H1 (cell line): ENCODE data around the gene CDC45. TPM values are rescaled to one million over a fixed set of nuclear protein-coding genes. Genes with fewer than 3 reads are reported as not detected.

ENCODE experiments used
- CTCF ChIA-PET: fragments of 300-600 bp; sonication (Branson Sonifier 250); formaldehyde crosslinking; loops from one replicate; lab custom pipeline; 2021; ENCODE audit not compliant: partially characterized antibody; lab: Charles Lee
- POLR2A ChIA-PET: fragments of 300-600 bp; sonication (Branson Sonifier 250); formaldehyde crosslinking; loops from one replicate; lab custom pipeline; 2021; ENCODE audit warnings: inconsistent platforms; ENCODE audit not compliant: partially characterized antibody; lab: Charles Lee
- DNase-seq, 2 experiments: peaks; one replicate each; pipeline versions ENCODE4 v3.0.0 to v3.0.0-alpha.2; 2010 to 2022; ENCODE audit warnings: low spot score in 2 of 2, low read depth in 1 of 2, mixed read lengths in 1 of 2
- FAIRE-seq: peaks from 2 replicates; lab custom pipeline; 2011; peaks lifted over from hg19 to GRCh38; lab: Jason Lieb, UNC
- H2AFZ ChIP-seq: 2 replicates; pipeline ENCODE4 v1.8.1; 2012; ENCODE audit warnings: low read length, inconsistent platforms
- H2AK5ac ChIP-seq: 2 replicates; pipeline ENCODE4 v1.6.1; 2013; ENCODE audit warnings: low read depth, low read length
- H2BK120ac ChIP-seq: replicated peaks from 2 replicates; pipeline ENCODE3; 2013; ENCODE audit warnings: low read depth, low read length, inconsistent platforms
- H2BK12ac ChIP-seq: 2 replicates; pipeline ENCODE4 v1.6.1; 2013; ENCODE audit warnings: low read depth, low read length
- H2BK15ac ChIP-seq: 2 replicates; pipeline ENCODE4 v1.6.1; 2013; ENCODE audit warnings: low read length
- H2BK20ac ChIP-seq: 2 replicates; pipeline ENCODE4 v1.6.1; 2013; ENCODE audit warnings: low read length
- H2BK5ac ChIP-seq: 2 replicates; pipeline ENCODE4 v1.6.1; 2013; ENCODE audit warnings: low read depth, low read length
- H3K14ac ChIP-seq: 2 replicates; pipeline ENCODE4 v1.6.1; 2013; ENCODE audit warnings: inconsistent platforms; ENCODE audit not compliant: insufficient read length
- H3K18ac ChIP-seq: 2 replicates; pipeline ENCODE4 v1.6.1; 2013; ENCODE audit warnings: low read length; ENCODE audit errors: extremely low read depth
- H3K23ac ChIP-seq: 2 replicates; pipeline ENCODE4 v1.6.1; 2013; ENCODE audit warnings: inconsistent platforms; ENCODE audit not compliant: insufficient read length
- H3K23me2 ChIP-seq: 2 replicates; pipeline ENCODE4 v1.6.1; 2013; ENCODE audit warnings: low read depth, low read length
- H3K27ac ChIP-seq: 2 replicates; pipeline ENCODE4 v1.6.1; 2011; ENCODE audit warnings: low read depth, low read length, inconsistent platforms
- H3K27me3 ChIP-seq, 4 experiments: replicated peaks in 1 of 4; 1 replicate in 1 of 4; 2 replicates in 3 of 4; pipeline versions ENCODE4 v1.6.1 to v1.8.1; 2011 to 2013; ENCODE audit warnings: low read length in 3 of 4, mild to moderate bottlenecking in 3 of 4, inconsistent platforms in 2 of 4, mixed read lengths in 2 of 4, moderate library complexity in 1 of 4; ENCODE audit not compliant: control insufficient read depth in 3 of 4, insufficient read depth in 3 of 4; ENCODE audit errors: extremely low read depth in 1 of 4
- H3K36me3 ChIP-seq, 4 experiments: 2 replicates each; pipeline versions ENCODE4 v1.6.1 to v1.8.1; 2011 to 2013; ENCODE audit warnings: mild to moderate bottlenecking in 4 of 4, low read length in 3 of 4, moderate library complexity in 2 of 4, control low read depth in 1 of 4, inconsistent platforms in 1 of 4; ENCODE audit not compliant: insufficient read depth in 4 of 4, control insufficient read depth in 2 of 4
- H3K4ac ChIP-seq: replicated peaks from 2 replicates; pipeline ENCODE3; 2013; ENCODE audit warnings: low read length, low read depth, mixed read lengths, inconsistent platforms; ENCODE audit not compliant: insufficient read length
- H3K4me1 ChIP-seq, 4 experiments: replicated peaks in 1 of 4; 1 replicate in 1 of 4; 2 replicates in 3 of 4; pipeline versions ENCODE4 v1.6.1 to v1.8.1; 2011 to 2013; ENCODE audit warnings: low read length in 3 of 4, inconsistent platforms in 2 of 4, mixed read lengths in 1 of 4; ENCODE audit not compliant: insufficient read depth in 4 of 4, control insufficient read depth in 3 of 4
- H3K4me2 ChIP-seq, 2 experiments: 2 replicates each; pipeline versions ENCODE4 v1.6.1 to v1.8.1; 2011 to 2013; ENCODE audit warnings: low read depth in 2 of 2, low read length in 2 of 2, control low read depth in 1 of 2, inconsistent platforms in 1 of 2, mild to moderate bottlenecking in 1 of 2; ENCODE audit not compliant: insufficient read depth in 1 of 2
- H3K4me3 ChIP-seq, 4 experiments: fragments of 200-600, 300-600 bp in 1 of 4; sonication (generic), shearing (Covaris generic), sonication (Bioruptor Twin) in 1 of 4; 2 replicates each; pipeline versions ENCODE4 v1.5.1 to v1.8.1; 2011 to 2016; ENCODE audit warnings: low read length in 4 of 4, low read depth in 3 of 4, control low read depth in 2 of 4, inconsistent platforms in 2 of 4, mild to moderate bottlenecking in 2 of 4, mixed read lengths in 1 of 4, moderate library complexity in 1 of 4; ENCODE audit not compliant: insufficient read depth in 2 of 4; ENCODE audit errors: extremely low read depth in 1 of 4
- H3K56ac ChIP-seq: replicated peaks from 2 replicates; pipeline ENCODE3; 2013; ENCODE audit warnings: low read depth, mild to moderate bottlenecking, mixed read lengths, low read length, inconsistent platforms; ENCODE audit not compliant: insufficient read length
- H3K79me1 ChIP-seq: 2 replicates; pipeline ENCODE4 v1.6.1; 2013; ENCODE audit warnings: low read depth, low read length, control low read depth
- H3K79me2 ChIP-seq, 2 experiments: 2 replicates each; pipeline versions ENCODE4 v1.6.1 to v1.8.1; 2012 to 2013; ENCODE audit warnings: low read length in 2 of 2, mild to moderate bottlenecking in 2 of 2, inconsistent platforms in 1 of 2; ENCODE audit not compliant: insufficient read depth in 2 of 2, control insufficient read depth in 1 of 2
- H3K9ac ChIP-seq, 4 experiments: replicated peaks in 1 of 4; 1 replicate in 1 of 4; 2 replicates in 3 of 4; pipeline versions ENCODE4 v1.6.1 to v1.8.1; 2011 to 2013; ENCODE audit warnings: low read depth in 3 of 4, low read length in 3 of 4, control low read depth in 2 of 4, mild to moderate bottlenecking in 2 of 4, moderate library complexity in 2 of 4, inconsistent platforms in 1 of 4; ENCODE audit errors: extremely low read depth in 1 of 4
- H3K9me3 ChIP-seq, 2 experiments: 2 replicates each; pipeline versions ENCODE4 v1.6.1 to v1.8.1; 2012 to 2013; ENCODE audit warnings: mild to moderate bottlenecking in 2 of 2, moderate library complexity in 2 of 2, control low read depth in 1 of 2, inconsistent platforms in 1 of 2, low read depth in 1 of 2, low read length in 1 of 2, mixed read lengths in 1 of 2; ENCODE audit not compliant: insufficient read depth in 2 of 2
- H4K20me1 ChIP-seq, 2 experiments: replicated peaks in 1 of 2; 2 replicates each; pipeline versions ENCODE3 to v1.8.1; 2011 to 2013; ENCODE audit warnings: inconsistent platforms in 2 of 2, low read length in 2 of 2, mild to moderate bottlenecking in 1 of 2; ENCODE audit not compliant: insufficient read depth in 2 of 2, control insufficient read depth in 1 of 2
- H4K5ac ChIP-seq: 2 replicates; pipeline ENCODE4 v1.6.1; 2013; ENCODE audit warnings: low read length, low read depth, mixed read lengths, inconsistent platforms; ENCODE audit not compliant: insufficient read length
- H4K8ac ChIP-seq: 2 replicates; pipeline ENCODE4 v1.8.0; 2013; ENCODE audit warnings: mild to moderate bottlenecking, moderate library complexity, low read length, inconsistent platforms; ENCODE audit not compliant: insufficient read depth; ENCODE audit errors: extremely low read depth
- H4K91ac ChIP-seq: replicated peaks from 2 replicates; pipeline ENCODE3; 2013; ENCODE audit warnings: low read length, mixed read lengths, inconsistent platforms; ENCODE audit not compliant: insufficient read length
- ATF2 ChIP-seq: IDR thresholded peaks from 2 replicates; pipeline ENCODE4 v1.6.1; 2012; ENCODE audit warnings: low read length, inconsistent platforms
- BACH1 ChIP-seq: IDR thresholded peaks from 2 replicates; pipeline ENCODE4 v1.6.1; 2012; ENCODE audit warnings: low read length, improper control_type of control experiment
- CBX8 ChIP-seq: fragments of 300-800, 300-1000 bp; sonication (generic); IDR thresholded peaks from 2 replicates; pipeline ENCODE4 v1.7.1; 2016; ENCODE audit warnings: low read depth, low read length, borderline replicate concordance
- FOSL1 ChIP-seq: IDR thresholded peaks from 2 replicates; pipeline ENCODE4 v1.6.1; 2011; ENCODE audit warnings: mild to moderate bottlenecking, low read depth, low read length, moderate library complexity; ENCODE audit not compliant: insufficient read depth
- POLR2A ChIP-seq, 2 experiments: IDR thresholded peaks; 1 replicate in 1 of 2; 2 replicates in 1 of 2; pipeline ENCODE4 v1.6.1; 2011; ENCODE audit warnings: low read depth in 2 of 2, low read length in 2 of 2, mild to moderate bottlenecking in 2 of 2; ENCODE audit errors: control extremely low read depth in 1 of 2
- RBBP5 ChIP-seq: IDR thresholded peaks from 2 replicates; pipeline ENCODE4 v1.7.1; 2012; ENCODE audit warnings: low read depth, mild to moderate bottlenecking, inconsistent platforms, low read length, moderate library complexity, borderline replicate concordance
- SIRT6 ChIP-seq: IDR thresholded peaks from one replicate; pipeline ENCODE4 v1.7.1; 2012; ENCODE audit warnings: low read length, inconsistent platforms
- TBP ChIP-seq: IDR thresholded peaks from 2 replicates; pipeline ENCODE4 v1.6.1; 2011; ENCODE audit warnings: low read depth, low read length, improper control_type of control experiment
- TEAD4 ChIP-seq: IDR thresholded peaks from 2 replicates; pipeline ENCODE4 v1.6.1; 2012; ENCODE audit warnings: low read depth, low read length, inconsistent platforms, mixed read lengths
- YY1 ChIP-seq: IDR thresholded peaks from 2 replicates; pipeline ENCODE4 v1.6.1; 2011; ENCODE audit warnings: low read depth, mild to moderate bottlenecking, low read length
- WGBS, 2 experiments: shearing (Covaris generic) in 1 of 2; methylation state at CpG; one replicate each; pipeline versions ENCODE4 v1.1.6 to v1.1.7; 2013 to 2015; ENCODE audit warnings: low lambda C conversion rate in 2 of 2, mixed read lengths in 2 of 2, inconsistent platforms in 1 of 2, low coverage in 1 of 2, missing lambda C conversion rate in 1 of 2; ENCODE audit not compliant: insufficient replicate concordance in 2 of 2, insufficient coverage in 1 of 2, insufficient read length in 1 of 2; ENCODE audit errors: extremely low coverage in 1 of 2, missing lambda C conversion rate in 1 of 2; 5-methylcytosine and 5-hydroxymethylcytosine counted together
- polyA plus RNA-seq, 7 experiments: library from polyadenylated mRNA; depleted of rRNA in 3 of 7; stranded (reverse) in 5 of 7; unstranded in 2 of 7; fragments of >200 nt in 5 of 7; fragments of 200-250 nt in 2 of 7; gene quantifications; 1 replicate in 5 of 7; 2 replicates in 1 of 7; 4 replicates in 1 of 7; pipeline versions ENCODE4 v1.2.1 to v1.2.3, GENCODE V29; 2011 to 2013; ENCODE audit warnings: missing spikeins in 2 of 7, mixed read lengths in 2 of 7
- total RNA-seq: library from RNA; stranded (reverse); fragmentation: NEBNext Ultra II Directional; extraction: Animal tissue kit (Norgen Biotek cat#: 25700); gene quantifications from 2 replicates; pipeline ENCODE4 v1.2.1, GENCODE V29; 2021

The CDC45 gene
- total and polyA plus RNA-seq, 2 of the 8 experiments (the other 6 are each of a cell fraction or from before 2014, with no cell fraction given), result 31.9 to 37.7 TPM

- Histone ChIP-seq H4K8ac (no peak overlapping the region), H3K23me2 (no peaks in the 10 kb centered on the region), H3K79me2 (no peaks in the 10 kb centered on the region), H2BK12ac (no peak overlapping the region), H3K4ac (no peak overlapping the region), H2BK15ac (no peak overlapping the region), H4K20me1 (peaks cover 3% of the 10 kb centered on the region in 2 experiments), H2AK5ac (no peak overlapping the region), H3K9me3 (no peaks in the 10 kb centered on the region), H3K27me3 (no peaks in the 10 kb centered on the region), H3K4me2 (no peak overlapping the region), H2AFZ (no peak overlapping the region), H3K23ac (no peak overlapping the region), H3K36me3 (peaks cover 22 to 51% (median 34%) of the 10 kb centered on the region in 4 experiments), H3K4me3 (no peak overlapping the region), H3K27ac (no peak overlapping the region), H4K91ac (no peak overlapping the region), H3K14ac (no peak overlapping the region), H2BK5ac (no peak overlapping the region), H3K9ac (no peak overlapping the region), H2BK120ac (no peak overlapping the region), H3K79me1 (no peaks in the 10 kb centered on the region; the same call in 1 of the 2 replicates), H3K56ac (no peak overlapping the region), H4K5ac (no peak overlapping the region), H2BK20ac (no peak overlapping the region), H3K18ac (no peak overlapping the region), H3K4me1 (no peaks in the 10 kb centered on the region)
- DNase-seq (no peak), FAIRE-seq (no peak)
- ChIA-PET POLR2A (interaction anchor here (0.6 to 2.4 kb wide), 3 partner anchors 9 to 95 kb away, joined by 3 to 13 read pairs (median 3); partner anchors contain the start of gene CDC45), CTCF (interaction anchor here (0.9 to 1.6 kb wide), 4 partner anchors 13 to 143 kb away, joined by 3 to 4 read pairs (median 4); no protein-coding TSS in a partner anchor)
- WGBS, 2 experiments, result 86% methylated on average over 7 of the region's 7 CpGs; no CpG with 5 or more reads in 1 of the 2 experiments
- TF ChIP-seq ATF2, result no peak
- no peak for TF ChIP-seq BACH1
- TF ChIP-seq TEAD4, result no peak
- no peak for TF ChIP-seq RBBP5
- no peak for TF ChIP-seq YY1
- TF ChIP-seq POLR2A (IDR thresholded peaks at IDR 0.05; ENCODE audit: control extremely low read depth in 1 of 2, low read depth in 2 of 2, low read length in 2 of 2), result no peak
- TF ChIP-seq TBP, result no peak
- no peak for TF ChIP-seq CBX8
- no peak for TF ChIP-seq SIRT6
- TF ChIP-seq FOSL1, result no peak
Observed at GRCh38 chr22:19488884-19489843, 9.4 kb downstream of the CDC45 start.
